Vagina (tissue), 2 donors: ENCODE data around the gene CHAF1B. TPM values are rescaled to one million over a fixed set of nuclear protein-coding genes. Genes with fewer than 3 reads are reported as not detected.
"Not testable (repeated sequence)": the region's sequence is repeated elsewhere in the genome, so short reads cannot be mapped to it uniquely, and the experiment has no call there.

Experiments
- DNase-seq, 2 donors: peaks; one replicate each; pipeline ENCODE4 v3.0.0-alpha.2; 2017; ENCODE audit errors: extremely low spot score in 2 of 2
- H3K27ac ChIP-seq: fragments of 200-600 bp; sonication (generic); one replicate; pipeline ENCODE4 v1.5.1; 2019
- H3K27me3 ChIP-seq: fragments of 200-600 bp; sonication (generic); one replicate; pipeline ENCODE4 v1.5.1; 2019
- H3K36me3 ChIP-seq, 2 donors: fragments of 200-600 bp; sonication (generic); one replicate each; pipeline ENCODE4 v1.5.1; 2017 to 2019
- H3K4me1 ChIP-seq: fragments of 200-600 bp; sonication (generic); one replicate; pipeline ENCODE4 v1.5.1; 2019
- H3K4me3 ChIP-seq, 2 donors: fragments of 200-600 bp; sonication (generic); 1 replicate in 1 of 2; 2 replicates in 1 of 2; pipeline ENCODE4 v1.5.1; 2016 to 2019
- H3K9me3 ChIP-seq: fragments of 200-600 bp; sonication (generic); one replicate; pipeline ENCODE4 v1.5.1; 2019
- POLR2A ChIP-seq, 2 donors: fragments of 450-650 bp; IDR thresholded peaks; one replicate each; pipeline ENCODE4 v1.6.1; 2017; ENCODE audit warnings: antibody characterized with exemption in 2 of 2, mild to moderate bottlenecking in 2 of 2, moderate library complexity in 2 of 2
- POLR2AphosphoS5 ChIP-seq, 2 donors: sonication (generic); formaldehyde crosslinking; IDR thresholded peaks; one replicate each; pipeline ENCODE4 v1.9.0; 2017; ENCODE audit warnings: antibody characterized with exemption in 2 of 2, mild to moderate bottlenecking in 2 of 2, low read depth in 1 of 2; ENCODE audit not compliant: insufficient read depth in 1 of 2
- intact Hi-C: fragments of 100-400 bp; cut with DNase I; formaldehyde crosslinking; loops from one replicate; pipeline ENCODE4 v1.15.1; 2023
- total RNA-seq: library from RNA; depleted of rRNA; stranded (reverse); fragments of >200 nt; gene quantifications from one replicate; pipeline ENCODE4 v1.2.3, GENCODE V29; 2016
- TF ChIP-seq, protein P1 (sequence below), 3 experiments: fragments of 450-650 bp in 2 of 3; fragments of 200-600 bp in 1 of 3; sonication (generic) in 1 of 3; IDR thresholded peaks; one replicate each; pipeline ENCODE4 v1.5.1; 2017 to 2019; ENCODE audit warnings: antibody characterized with exemption in 3 of 3, mild to moderate bottlenecking in 2 of 3, moderate library complexity in 2 of 3

The CHAF1B gene
- total RNA-seq, 1 donor from 2014 or later = 1.7 TPM

DNA sequence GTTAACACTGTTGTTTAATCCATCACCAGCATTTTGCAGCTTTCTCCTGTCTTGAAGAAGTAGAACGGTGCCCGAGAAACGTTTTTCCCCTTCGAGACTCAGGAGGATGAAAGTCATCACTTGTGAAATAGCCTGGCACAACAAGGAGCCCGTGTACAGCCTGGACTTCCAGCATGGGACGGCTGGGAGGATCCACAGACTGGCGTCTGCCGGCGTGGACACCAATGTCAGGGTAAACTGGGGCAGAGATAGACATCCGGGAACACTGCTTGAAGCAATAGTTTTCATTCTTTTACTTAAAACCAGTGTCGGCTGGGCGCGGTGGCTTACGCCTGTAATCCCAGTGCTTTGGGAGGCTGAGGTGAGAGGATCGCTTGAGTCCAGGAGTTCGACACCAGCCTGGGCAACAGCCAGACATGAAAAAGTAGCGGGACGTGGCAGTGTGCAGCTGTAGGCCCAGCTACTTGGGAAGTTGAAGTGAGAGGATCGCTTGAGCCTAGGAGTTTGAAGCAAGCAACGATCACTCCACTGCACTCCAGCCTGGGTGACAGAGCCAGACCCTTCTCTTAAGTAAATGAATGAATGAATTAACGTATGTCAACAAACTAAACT lies 945 bp downstream of the CHAF1B start:
- Histone ChIP-seq H3K4me1 (no peaks in the 10 kb centered on the region), H3K36me3 (no peaks in the 10 kb centered on the region), H3K4me3 (peak overlapping the region; percentile 61 to 79), H3K27me3 (no peaks in the 10 kb centered on the region), H3K27ac (peak overlapping the region; percentile 80), H3K9me3 (no peaks in the 10 kb centered on the region)
- TF ChIP-seq, protein P1, sequence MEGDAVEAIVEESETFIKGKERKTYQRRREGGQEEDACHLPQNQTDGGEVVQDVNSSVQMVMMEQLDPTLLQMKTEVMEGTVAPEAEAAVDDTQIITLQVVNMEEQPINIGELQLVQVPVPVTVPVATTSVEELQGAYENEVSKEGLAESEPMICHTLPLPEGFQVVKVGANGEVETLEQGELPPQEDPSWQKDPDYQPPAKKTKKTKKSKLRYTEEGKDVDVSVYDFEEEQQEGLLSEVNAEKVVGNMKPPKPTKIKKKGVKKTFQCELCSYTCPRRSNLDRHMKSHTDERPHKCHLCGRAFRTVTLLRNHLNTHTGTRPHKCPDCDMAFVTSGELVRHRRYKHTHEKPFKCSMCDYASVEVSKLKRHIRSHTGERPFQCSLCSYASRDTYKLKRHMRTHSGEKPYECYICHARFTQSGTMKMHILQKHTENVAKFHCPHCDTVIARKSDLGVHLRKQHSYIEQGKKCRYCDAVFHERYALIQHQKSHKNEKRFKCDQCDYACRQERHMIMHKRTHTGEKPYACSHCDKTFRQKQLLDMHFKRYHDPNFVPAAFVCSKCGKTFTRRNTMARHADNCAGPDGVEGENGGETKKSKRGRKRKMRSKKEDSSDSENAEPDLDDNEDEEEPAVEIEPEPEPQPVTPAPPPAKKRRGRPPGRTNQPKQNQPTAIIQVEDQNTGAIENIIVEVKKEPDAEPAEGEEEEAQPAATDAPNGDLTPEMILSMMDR (IDR thresholded peaks at IDR 0.05) = no peak
- TF ChIP-seq POLR2A (IDR thresholded peaks at IDR 0.05) = no peak
- no peak for TF ChIP-seq POLR2AphosphoS5 (IDR thresholded peaks at IDR 0.05; ENCODE audit: insufficient read depth in 1 of 2, low read depth in 1 of 2)
- no peak for DNase-seq
- intact Hi-C loops = no loop called here

DNA sequence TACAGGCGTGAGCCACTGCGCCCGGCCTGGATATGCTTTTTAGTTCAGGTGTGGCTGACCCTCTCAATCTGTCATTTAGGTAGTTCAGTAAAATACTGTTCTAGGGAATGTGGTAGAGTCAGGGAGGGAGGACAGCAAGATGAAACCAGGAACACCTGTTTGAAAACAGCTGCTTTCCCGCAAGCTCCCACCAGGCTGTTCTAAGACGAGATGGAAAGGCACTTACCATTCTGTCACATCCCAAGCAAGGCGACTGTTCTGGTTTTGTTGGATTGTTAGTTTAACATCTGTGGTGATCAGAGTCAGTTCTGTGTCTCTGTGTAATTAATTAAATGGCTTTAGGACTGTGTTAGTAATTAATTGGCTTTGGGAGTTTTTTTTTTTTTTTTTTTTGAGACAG lies 2.9 kb downstream of the CHAF1B start:
- Histone ChIP-seq H3K27ac (no peak overlapping the region), H3K27me3 (no peaks in the 10 kb centered on the region), H3K36me3 (no peaks in the 10 kb centered on the region), H3K4me3 (no peak overlapping the region), H3K4me1 (no peaks in the 10 kb centered on the region), H3K9me3 (no peaks in the 10 kb centered on the region)
- intact Hi-C loops = no loop called here
- TF ChIP-seq POLR2AphosphoS5 (IDR thresholded peaks at IDR 0.05; ENCODE audit: insufficient read depth in 1 of 2, low read depth in 1 of 2) = no peak
- DNase-seq = no peak

DNA sequence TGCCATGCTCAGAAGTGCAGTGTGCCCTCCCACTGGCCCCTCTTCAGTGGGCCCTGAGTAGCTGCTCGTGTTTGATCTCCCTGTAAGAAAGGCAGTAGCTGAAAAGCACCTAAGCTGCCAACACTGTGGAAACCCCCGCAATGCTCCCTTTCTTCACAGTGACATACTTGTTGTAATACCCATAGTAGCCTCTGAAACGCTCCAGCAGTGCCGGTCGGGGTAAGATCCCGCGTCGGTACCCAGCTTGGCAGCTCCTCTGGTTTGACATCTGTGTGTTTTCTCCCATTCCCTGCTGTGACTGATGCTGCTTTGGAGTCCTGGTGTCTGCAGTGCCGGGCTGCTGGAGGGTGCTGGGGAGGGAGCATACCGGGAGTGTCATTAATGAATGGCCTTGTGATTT lies 3.6 kb downstream of the CHAF1B start:
- DNase-seq = no peak
- no peak for TF ChIP-seq POLR2AphosphoS5 (IDR thresholded peaks at IDR 0.05; ENCODE audit: insufficient read depth in 1 of 2, low read depth in 1 of 2)
- TF ChIP-seq, protein P1 (IDR thresholded peaks at IDR 0.05) = no peak
- no peak for TF ChIP-seq POLR2A (IDR thresholded peaks at IDR 0.05)
- H3K36me3 ChIP-seq = no peaks in the 10 kb centered on the region
- H3K4me3 ChIP-seq = no peak overlapping the region
- H3K9me3 ChIP-seq = no peaks in the 10 kb centered on the region
- no peaks in the 10 kb centered on the region for H3K4me1 ChIP-seq
- no peak overlapping the region for H3K27ac ChIP-seq
- intact Hi-C loops = no loop called here
- no peaks in the 10 kb centered on the region for H3K27me3 ChIP-seq

DNA sequence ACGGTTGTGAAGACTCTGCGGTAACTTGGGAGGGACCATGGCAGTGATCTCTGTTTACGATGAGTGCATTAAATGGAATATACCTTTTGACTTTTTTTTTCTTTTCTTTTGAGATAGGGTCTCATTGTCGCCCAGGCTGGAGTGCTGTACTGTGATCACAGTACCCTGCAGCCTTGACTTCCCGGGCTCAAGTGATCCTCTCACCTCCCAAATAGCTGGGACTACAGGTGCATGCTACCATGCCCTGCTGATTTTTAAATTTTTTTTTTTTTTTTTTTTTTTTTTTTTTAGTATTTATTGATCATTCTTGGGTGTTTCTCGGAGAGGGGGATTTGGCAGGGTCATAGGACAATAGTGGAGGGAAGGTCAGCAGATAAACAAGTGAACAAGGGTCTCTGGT lies 6.5 kb downstream of the CHAF1B start:
- H3K4me3 ChIP-seq, intact Hi-C loops, H3K36me3 ChIP-seq, DNase-seq, H3K9me3 ChIP-seq, H3K27me3 ChIP-seq, H3K4me1 ChIP-seq, H3K27ac ChIP-seq: not testable (repeated sequence)

DNA sequence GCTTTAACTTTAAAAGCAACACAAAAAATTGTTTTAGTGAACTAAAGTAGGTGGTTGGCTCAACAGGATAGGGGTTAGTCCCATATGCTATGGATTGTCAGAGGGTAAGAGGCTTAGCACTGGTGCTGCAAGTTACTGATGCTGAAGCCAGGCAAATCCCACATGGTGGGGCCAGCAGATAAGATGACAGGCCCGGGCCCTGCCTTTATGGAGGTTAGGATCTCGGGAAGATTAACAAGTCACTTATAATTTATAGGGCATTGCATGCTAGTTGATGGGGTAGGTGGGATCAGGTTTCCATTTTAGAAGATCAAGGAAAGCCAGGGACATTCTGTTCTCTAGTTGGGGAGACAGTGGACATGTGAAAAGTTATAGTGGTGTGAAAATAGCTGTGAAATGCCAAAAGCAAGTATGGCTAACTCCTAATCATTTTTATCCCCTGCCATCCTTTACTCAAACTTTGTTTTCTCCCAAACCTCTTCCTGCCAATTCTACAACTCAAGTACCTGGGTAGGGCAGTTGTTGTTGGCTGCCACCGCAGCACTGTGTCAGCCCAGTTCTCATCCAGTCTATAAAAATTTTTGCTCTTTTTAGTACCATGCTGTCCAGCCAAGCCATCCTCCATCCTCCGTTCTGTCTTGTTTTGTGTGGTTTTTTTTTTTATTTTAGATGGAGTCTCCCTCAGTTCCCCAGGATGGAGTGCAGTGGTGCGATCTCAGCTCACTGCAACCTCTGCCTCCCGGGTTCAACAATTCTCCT lies 10.3 kb downstream of the CHAF1B start:
- Histone ChIP-seq H3K36me3 (no peaks in the 10 kb centered on the region), H3K4me1 (no peaks in the 10 kb centered on the region), H3K4me3 (no peak overlapping the region), H3K27me3 (no peaks in the 10 kb centered on the region), H3K9me3 (no peaks in the 10 kb centered on the region), H3K27ac (no peak overlapping the region)
- DNase-seq = no peak
- intact Hi-C loops = no loop called here
- TF ChIP-seq POLR2AphosphoS5 (IDR thresholded peaks at IDR 0.05; ENCODE audit: insufficient read depth in 1 of 2, low read depth in 1 of 2) = no peak
- TF ChIP-seq, protein P1 (IDR thresholded peaks at IDR 0.05) = no peak
- no peak for TF ChIP-seq POLR2A (IDR thresholded peaks at IDR 0.05)

DNA sequence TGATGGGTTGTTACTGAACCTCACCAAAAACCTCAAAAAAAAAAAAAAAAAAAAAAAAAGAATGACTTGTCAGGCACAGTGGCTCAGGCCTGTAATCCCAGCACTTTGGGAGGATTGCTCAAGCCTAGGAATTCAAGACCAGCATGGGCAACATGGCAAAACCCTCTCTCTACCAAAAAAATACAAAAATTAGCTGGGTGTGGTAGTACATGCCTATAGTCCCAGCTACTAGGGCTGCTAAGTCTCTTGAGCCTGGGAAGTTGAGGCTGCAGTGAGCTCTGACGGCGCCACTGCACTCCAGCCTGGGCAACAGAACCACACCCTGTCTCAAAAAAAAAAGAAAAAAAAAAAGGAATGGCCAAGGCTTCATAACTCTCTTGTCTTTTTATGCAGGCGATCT lies 11.1 kb downstream of the CHAF1B start:
- H3K4me3 ChIP-seq = no peak overlapping the region
- DNase-seq = no peak
- intact Hi-C loops = no loop called here
- TF ChIP-seq POLR2AphosphoS5 (IDR thresholded peaks at IDR 0.05; ENCODE audit: insufficient read depth in 1 of 2, low read depth in 1 of 2) (no peak), POLR2A (IDR thresholded peaks at IDR 0.05) (no peak)
- TF ChIP-seq, protein P1 (IDR thresholded peaks at IDR 0.05) = no peak
- no peaks in the 10 kb centered on the region for H3K27me3 ChIP-seq
- no peaks in the 10 kb centered on the region for H3K36me3 ChIP-seq
- no peaks in the 10 kb centered on the region for H3K9me3 ChIP-seq
- H3K4me1 ChIP-seq = no peaks in the 10 kb centered on the region
- H3K27ac ChIP-seq = no peak overlapping the region
